ENCODE data around the gene GAK.

GAK gene

GRCh38 chr4:964346-965025, 32.4 kb upstream of the GAK start:
- DNase-seq, result no peak

- no peak for DNase-seq
Observed at GRCh38 chr4:963276-964225, 31.4 kb upstream of the GAK start.

- DNase-seq, result peak; percentile 3
Observed at GRCh38 chr4:962231-963208, 30.4 kb upstream of the GAK start.

- DNase-seq, result no peak
Observed at GRCh38 chr4:961351-962230, 29.5 kb upstream of the GAK start.

DNA sequence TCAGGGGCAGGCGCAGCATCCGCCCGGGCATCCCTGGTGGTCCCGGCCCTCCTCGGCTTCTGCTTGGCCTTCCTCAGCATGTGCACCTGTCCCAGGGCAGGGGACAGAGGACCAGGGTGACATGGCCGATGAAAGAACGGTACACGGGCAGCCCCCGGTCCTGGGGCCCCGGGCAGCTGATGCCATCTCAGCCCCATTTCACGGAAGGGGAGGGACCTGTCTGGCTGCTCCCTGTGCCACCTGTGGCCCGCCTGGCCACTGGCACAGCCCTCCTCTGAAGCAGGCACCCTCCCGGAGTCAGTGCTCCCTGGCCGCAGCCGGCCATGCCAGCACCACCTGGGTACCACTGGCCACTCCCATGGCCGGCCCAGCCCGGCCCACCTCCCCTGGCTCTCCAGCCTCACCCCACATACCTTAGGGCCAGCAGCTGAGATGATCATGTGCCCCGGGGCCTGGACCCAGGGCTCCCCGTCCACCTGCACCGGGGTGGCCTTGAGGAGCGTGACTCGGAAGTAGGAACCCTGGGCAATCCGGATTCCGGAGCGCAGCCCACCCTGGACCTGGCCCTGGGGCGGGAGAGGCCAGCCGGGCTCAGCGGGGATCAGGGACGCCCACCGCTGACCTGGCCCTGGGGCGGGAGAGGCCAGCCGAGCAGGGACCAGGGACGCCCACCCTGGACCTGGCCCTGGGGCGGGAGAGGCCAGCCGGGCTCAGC, 28.7 kb upstream of the GAK start:
- no peak for DNase-seq

GRCh38 chr4:960140-960635, 28.1 kb upstream of the GAK start:
- DNase-seq, result no peak

DNA sequence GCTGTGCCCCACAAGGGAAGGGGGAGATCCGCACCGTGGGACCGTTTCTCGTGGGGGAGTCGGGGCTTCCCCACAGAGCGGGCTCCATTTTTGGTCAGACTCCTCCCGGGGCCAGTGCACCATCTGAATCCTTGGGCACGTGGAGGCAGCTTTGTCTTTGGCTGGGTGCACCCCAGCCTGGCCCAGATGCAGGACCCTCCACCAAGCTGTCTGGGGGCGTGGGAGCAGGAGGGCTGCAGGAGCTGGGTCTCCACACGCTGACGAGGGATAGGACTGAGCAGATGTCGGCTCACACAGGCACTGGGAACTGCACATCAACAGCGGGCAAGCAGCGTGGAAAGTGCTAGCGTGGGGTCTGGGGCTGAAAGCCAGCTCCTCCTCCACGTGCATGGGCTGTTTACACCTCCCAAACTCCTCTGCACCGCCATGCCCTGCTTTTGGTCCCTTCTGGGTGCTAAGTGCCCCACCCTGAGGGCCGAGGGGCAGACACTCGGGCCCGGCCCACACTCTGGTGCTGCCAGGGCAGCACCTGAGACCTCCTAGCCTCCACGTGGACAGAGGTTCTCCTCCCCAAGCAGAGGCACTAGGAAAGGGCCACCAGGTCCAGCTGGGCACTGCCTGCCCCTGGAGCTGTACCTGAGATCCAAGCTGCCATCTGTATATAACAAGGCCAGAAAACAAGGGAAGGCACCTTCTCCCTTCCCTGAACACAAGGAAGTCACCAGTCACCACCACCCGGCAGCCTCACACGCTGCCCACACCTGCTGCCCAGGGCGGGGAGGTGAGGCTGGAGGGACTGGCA, 27.4 kb upstream of the GAK start:
- DNase-seq, result no peak

- DNase-seq, result no peak
Observed at GRCh38 chr4:958696-959337, 26.7 kb upstream of the GAK start.

- DNase-seq, result no peak
Observed at GRCh38 chr4:958314-958665, 26.2 kb upstream of the GAK start.

DNA sequence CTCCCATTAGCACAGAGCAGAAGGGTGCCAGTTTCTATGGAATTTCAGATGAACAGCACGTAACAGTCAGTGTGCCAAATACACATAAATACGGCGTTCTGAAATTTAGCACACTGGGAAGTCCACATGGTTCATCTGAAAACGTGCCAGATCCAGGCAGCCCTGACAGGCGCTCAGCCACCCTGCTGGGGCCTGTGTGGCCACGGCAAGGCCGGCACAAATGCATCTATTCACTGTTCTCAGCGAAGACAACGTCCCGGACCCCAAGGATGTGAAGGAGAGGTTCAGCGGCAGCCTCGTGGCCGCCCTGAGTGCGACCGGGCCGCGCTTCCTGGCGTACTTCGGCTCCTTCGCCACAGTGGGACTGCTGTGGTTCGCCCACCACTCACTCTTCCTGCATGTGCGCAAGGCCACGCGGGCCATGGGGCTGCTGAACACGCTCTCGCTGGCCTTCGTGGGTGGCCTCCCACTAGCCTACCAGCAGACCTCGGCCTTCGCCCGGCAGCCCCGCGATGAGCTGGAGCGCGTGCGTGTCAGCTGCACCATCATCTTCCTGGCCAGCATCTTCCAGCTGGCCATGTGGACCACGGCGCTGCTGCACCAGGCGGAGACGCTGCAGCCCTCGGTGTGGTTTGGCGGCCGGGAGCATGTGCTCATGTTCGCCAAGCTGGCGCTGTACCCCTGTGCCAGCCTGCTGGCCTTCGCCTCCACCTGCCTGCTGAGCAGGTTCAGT, 25.6 kb upstream of the GAK start:
- DNase-seq, result no peak

DNA sequence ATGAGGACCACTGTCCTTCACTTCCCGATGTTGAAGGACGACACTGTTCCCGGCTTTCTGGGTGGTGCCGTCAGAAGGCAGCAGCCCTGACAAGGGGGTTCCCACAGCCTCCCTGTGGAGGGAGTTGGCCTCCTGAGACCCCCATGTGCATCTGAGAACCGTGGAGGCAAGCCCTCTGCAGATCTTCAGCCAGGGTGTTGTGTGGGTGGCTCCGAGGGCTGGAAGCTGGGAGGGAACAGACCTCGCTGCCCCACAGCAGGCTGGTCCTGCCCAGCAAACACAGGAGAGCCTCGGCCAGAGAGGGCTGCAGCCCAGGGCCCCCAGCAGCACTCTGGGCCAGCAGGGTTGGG, 25.1 kb upstream of the GAK start:
- no peak for DNase-seq

GRCh38 chr4:956531-957230, 24.6 kb upstream of the GAK start:
- no peak for DNase-seq

- no peak for DNase-seq
Observed at GRCh38 chr4:955931-956381, 23.8 kb upstream of the GAK start.

- no peak for DNase-seq
Observed at GRCh38 chr4:955161-955921, 23.2 kb upstream of the GAK start.

- DNase-seq, result no peak
Observed at GRCh38 chr4:954211-955020, 22.3 kb upstream of the GAK start.

DNA sequence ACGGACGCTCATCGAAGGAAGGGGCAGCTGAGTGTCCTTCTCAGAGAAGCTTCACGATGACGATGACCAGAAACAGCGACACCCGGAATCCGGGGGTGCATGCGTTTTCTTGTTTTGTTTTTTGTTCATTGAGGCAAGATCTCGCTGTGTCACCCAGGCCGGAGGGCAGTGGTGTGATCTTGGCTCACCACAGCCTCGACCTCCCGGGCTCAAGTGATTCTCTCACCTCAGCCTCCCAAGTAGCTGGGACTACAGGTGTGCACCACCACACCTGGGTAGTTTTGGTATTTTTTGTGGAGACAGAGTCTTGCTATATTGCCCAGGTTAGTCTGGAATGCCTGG, 21.4 kb upstream of the GAK start:
- no peak for DNase-seq

Data from NCI-H2171 (cell line).